ENCODE results near the gene PTBP3.
"Not testable (repeated sequence)": the region's sequence is repeated elsewhere in the genome, so short reads cannot be mapped to it uniquely, and the experiment has no call there.

Gene PTBP3

GRCh38 chr9:112198646-112199045 is 134.8 kb downstream of the PTBP3 start:
- no peak overlapping the region for H3K4me3 ChIP-seq (ENCODE audit: low read depth, low read length)
- in situ Hi-C loops (cut with HindIII; ENCODE audit: low sequenced_read_pairs) = no loop called here
- DNase-seq (ENCODE audit: low read depth) = no peak

GRCh38 chr9:112194969-112195431 is 138.4 kb downstream of the PTBP3 start:
- in situ Hi-C loops (cut with HindIII; ENCODE audit: low sequenced_read_pairs) = no loop called here
- no peak overlapping the region for H3K4me3 ChIP-seq (ENCODE audit: low read depth, low read length)
- no peak for TF ChIP-seq CTCF (IDR thresholded peaks at IDR 0.05; ENCODE audit: low read depth, low read length, missing control alignments)
- no peak for DNase-seq (ENCODE audit: low read depth)

More at GRCh38 chr9:112198646-112199045, 134.8 kb downstream of the PTBP3 start:
- no peak for TF ChIP-seq CTCF (IDR thresholded peaks at IDR 0.05; ENCODE audit: low read depth, low read length, missing control alignments)

GRCh38 chr9:112193572-112194288 is 139.7 kb downstream of the PTBP3 start:
- DNase-seq (ENCODE audit: low read depth) = no peak
- no peak overlapping the region for H3K4me3 ChIP-seq (ENCODE audit: low read depth, low read length)
- TF ChIP-seq CTCF (IDR thresholded peaks at IDR 0.05; ENCODE audit: low read depth, low read length, missing control alignments) = no peak
- in situ Hi-C loops (cut with HindIII; ENCODE audit: low sequenced_read_pairs) = no loop called here

GRCh38 chr9:112190320-112190719 is 143.1 kb downstream of the PTBP3 start:
- H3K4me3 ChIP-seq (ENCODE audit: low read depth, low read length); in situ Hi-C loops (cut with HindIII; ENCODE audit: low sequenced_read_pairs); DNase-seq (ENCODE audit: low read depth): not testable (repeated sequence)

- DNase-seq (ENCODE audit: low read depth) = no peak
- no peak overlapping the region for H3K4me3 ChIP-seq (ENCODE audit: low read depth, low read length)
- TF ChIP-seq CTCF (IDR thresholded peaks at IDR 0.05; ENCODE audit: low read depth, low read length, missing control alignments) = no peak
- in situ Hi-C loops (cut with HindIII; ENCODE audit: low sequenced_read_pairs) = no loop called here
Measured at GRCh38 chr9:112188884-112189283, 144.5 kb downstream of the PTBP3 start.

- in situ Hi-C loops (cut with HindIII; ENCODE audit: low sequenced_read_pairs) = no loop called here
- DNase-seq (ENCODE audit: low read depth) = no peak
- TF ChIP-seq CTCF (IDR thresholded peaks at IDR 0.05; ENCODE audit: low read depth, low read length, missing control alignments) = no peak
- no peak overlapping the region for H3K4me3 ChIP-seq (ENCODE audit: low read depth, low read length)
Measured at GRCh38 chr9:112187404-112187803, 146.0 kb downstream of the PTBP3 start.

- H3K4me3 ChIP-seq (ENCODE audit: low read depth, low read length) = no peak overlapping the region
- in situ Hi-C loops (cut with HindIII; ENCODE audit: low sequenced_read_pairs) = no loop called here
- DNase-seq (ENCODE audit: low read depth) = no peak
- no peak for TF ChIP-seq CTCF (IDR thresholded peaks at IDR 0.05; ENCODE audit: low read depth, low read length, missing control alignments)
Measured at GRCh38 chr9:112186695-112187094, 146.7 kb downstream of the PTBP3 start.
